ENCODE measurements around the gene PHF1.
A peak's percentile ranks its signal among the peaks of the same experiment; 100 is the strongest.

PHF1 gene

DNA sequence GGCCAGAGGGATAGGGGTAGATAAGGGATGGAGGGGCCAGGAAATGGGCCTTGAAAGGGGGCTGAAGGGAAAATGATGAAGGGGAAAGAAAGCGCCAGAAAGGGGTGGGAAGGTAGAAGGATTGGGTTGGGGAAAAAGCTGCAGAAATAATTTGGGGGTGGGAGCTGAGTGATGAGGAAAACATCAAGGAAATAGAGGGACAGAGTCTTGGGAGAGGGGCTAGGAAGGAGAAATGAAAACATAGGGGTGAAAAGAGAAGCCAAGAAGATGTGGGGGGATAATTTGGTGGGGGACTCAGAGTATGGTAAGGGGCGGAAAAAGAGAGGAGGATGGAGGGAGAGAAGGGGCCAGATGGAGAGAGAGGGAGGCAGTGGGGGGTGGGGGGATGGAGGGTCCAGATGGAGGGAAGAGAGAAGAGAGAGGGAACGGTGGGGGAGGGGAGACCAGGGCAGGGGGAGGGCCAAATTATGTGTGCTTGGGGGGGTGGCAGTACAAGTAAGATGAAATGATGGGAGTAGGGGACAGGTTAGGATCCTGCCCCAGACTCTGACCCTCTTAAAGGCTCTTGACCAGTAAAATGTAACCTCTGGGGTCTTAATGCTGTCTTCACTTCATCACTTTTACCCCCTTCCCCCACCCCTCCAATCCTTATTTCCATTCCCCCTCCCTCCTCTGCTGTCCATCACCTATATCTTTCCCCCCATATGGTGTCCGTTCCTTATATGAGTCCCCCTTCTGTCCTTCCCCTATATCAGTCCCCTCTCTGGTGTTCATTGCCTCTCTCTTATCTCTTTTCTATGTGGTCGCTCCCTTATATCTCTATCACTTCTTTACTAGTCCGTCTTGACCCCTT is 9.9 kb downstream of the PHF1 start:
- TF ChIP-seq, protein P1, sequence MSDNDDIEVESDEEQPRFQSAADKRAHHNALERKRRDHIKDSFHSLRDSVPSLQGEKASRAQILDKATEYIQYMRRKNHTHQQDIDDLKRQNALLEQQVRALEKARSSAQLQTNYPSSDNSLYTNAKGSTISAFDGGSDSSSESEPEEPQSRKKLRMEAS (IDR thresholded peaks at IDR 0.05; ENCODE audit: low read depth, low read length) = no peak
- TF ChIP-seq POLR2A (IDR thresholded peaks at IDR 0.05; ENCODE audit: extremely low read depth, insufficient read length) (no peak), MYC (IDR thresholded peaks at IDR 0.05; ENCODE audit: low read depth, low read length) (no peak)
- TF ChIP-seq, protein P2, sequence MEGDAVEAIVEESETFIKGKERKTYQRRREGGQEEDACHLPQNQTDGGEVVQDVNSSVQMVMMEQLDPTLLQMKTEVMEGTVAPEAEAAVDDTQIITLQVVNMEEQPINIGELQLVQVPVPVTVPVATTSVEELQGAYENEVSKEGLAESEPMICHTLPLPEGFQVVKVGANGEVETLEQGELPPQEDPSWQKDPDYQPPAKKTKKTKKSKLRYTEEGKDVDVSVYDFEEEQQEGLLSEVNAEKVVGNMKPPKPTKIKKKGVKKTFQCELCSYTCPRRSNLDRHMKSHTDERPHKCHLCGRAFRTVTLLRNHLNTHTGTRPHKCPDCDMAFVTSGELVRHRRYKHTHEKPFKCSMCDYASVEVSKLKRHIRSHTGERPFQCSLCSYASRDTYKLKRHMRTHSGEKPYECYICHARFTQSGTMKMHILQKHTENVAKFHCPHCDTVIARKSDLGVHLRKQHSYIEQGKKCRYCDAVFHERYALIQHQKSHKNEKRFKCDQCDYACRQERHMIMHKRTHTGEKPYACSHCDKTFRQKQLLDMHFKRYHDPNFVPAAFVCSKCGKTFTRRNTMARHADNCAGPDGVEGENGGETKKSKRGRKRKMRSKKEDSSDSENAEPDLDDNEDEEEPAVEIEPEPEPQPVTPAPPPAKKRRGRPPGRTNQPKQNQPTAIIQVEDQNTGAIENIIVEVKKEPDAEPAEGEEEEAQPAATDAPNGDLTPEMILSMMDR (IDR thresholded peaks at IDR 0.05; ENCODE audit: low read depth, low read length) = no peak
- H3K4me3 ChIP-seq (ENCODE audit: low read depth, low read length) = no peak overlapping the region
- DNase-seq (ENCODE audit: low read depth) = peak; percentile 31

DNA sequence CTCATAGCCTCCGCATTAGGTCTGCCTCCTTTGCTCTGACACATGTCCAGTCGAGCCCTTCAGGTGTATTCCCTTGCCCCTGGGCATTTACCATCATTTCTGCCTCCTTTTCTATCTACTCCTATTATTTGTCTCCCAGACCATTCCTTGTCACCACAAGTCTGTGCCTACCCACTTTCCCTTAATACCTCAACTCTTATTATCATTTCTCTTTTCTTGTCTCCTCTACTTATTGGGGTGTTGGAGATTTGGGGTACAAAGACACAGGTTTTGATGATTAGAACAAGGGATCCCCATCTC is 10.5 kb downstream of the PHF1 start:
- no peak for DNase-seq (ENCODE audit: low read depth)
- no peak overlapping the region for H3K4me3 ChIP-seq (ENCODE audit: low read depth, low read length)
- TF ChIP-seq, protein P2 (IDR thresholded peaks at IDR 0.05; ENCODE audit: low read depth, low read length) = no peak
- TF ChIP-seq MYC (IDR thresholded peaks at IDR 0.05; ENCODE audit: low read depth, low read length) (no peak), POLR2A (IDR thresholded peaks at IDR 0.05; ENCODE audit: extremely low read depth, insufficient read length) (no peak)
- TF ChIP-seq, protein P1 (IDR thresholded peaks at IDR 0.05; ENCODE audit: low read depth, low read length) = no peak

DNA sequence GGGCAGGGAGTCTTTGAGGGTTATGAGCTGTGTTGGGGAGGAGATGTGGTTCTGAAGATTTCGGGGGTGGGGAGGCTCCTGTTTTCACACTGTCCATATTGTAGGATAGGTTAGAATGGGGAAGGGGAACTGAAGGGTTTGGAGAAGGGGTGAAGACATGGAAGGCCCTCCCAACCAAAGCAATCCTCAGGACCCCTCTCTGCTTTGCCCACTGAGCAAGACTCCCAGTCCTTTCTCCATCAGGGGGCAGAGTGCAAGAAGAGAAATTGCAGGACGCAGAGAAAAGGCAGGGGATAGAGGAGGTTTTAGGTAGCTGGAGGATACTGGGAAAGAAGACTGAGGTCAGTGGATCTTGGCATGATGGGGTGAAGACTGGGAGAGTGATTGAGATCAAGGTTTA is 13.0 kb downstream of the PHF1 start:
- H3K4me3 ChIP-seq (ENCODE audit: low read depth, low read length) = no peak overlapping the region
- no peak for DNase-seq (ENCODE audit: low read depth)
- no peak for TF ChIP-seq MYC (IDR thresholded peaks at IDR 0.05; ENCODE audit: low read depth, low read length)
- TF ChIP-seq POLR2A (IDR thresholded peaks at IDR 0.05; ENCODE audit: extremely low read depth, insufficient read length) = no peak

DNA sequence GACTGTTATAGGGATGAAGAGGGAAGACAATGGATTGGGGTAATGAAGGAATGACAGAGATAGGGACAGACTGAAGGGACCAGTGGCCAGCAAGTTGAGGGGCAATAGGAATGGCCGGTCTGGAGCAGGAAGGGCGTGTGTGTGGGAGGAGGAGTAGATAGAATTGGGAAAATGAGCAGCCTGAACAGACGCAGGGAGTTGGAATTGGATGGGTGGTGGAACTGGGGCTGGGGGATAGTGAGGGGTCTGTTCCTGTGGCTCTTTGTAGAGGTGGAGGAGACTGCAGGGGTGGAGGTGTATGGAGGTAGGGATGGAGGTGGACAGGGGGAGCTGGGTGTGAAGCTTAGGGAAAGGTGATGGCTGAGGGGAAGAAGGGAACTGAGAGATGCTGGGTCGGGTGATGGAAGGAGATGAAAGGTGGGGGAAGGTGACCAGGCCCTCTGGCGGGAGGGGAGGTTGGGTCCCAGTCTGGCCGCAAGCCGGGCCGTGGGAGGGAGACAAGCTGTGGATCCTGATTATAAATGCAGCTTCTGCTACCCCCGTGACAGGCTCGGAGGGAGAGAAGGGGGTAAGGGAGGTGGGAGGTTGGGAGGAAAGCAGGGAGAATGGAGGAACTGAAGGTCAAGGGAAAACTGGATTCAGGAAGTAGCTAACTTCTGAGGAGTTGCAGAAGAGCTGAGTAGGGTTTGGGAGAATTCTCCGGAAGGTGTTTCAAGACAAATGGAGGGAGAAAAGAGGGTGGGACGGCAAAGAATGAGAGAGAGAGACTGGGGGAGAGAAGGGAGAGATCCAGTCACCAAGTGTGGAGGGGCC is 14.2 kb downstream of the PHF1 start:
- H3K4me3 ChIP-seq (ENCODE audit: low read depth, low read length) = peak overlapping the region; percentile 93
- TF ChIP-seq MYC (IDR thresholded peaks at IDR 0.05; ENCODE audit: low read depth, low read length) = no peak
- TF ChIP-seq POLR2A (IDR thresholded peaks at IDR 0.05; ENCODE audit: extremely low read depth, insufficient read length) = no peak
- TF ChIP-seq, protein P2 (IDR thresholded peaks at IDR 0.05; ENCODE audit: low read depth, low read length) = no peak
- TF ChIP-seq, protein P1 (IDR thresholded peaks at IDR 0.05; ENCODE audit: low read depth, low read length) = no peak
- no peak for DNase-seq (ENCODE audit: low read depth)

DNA sequence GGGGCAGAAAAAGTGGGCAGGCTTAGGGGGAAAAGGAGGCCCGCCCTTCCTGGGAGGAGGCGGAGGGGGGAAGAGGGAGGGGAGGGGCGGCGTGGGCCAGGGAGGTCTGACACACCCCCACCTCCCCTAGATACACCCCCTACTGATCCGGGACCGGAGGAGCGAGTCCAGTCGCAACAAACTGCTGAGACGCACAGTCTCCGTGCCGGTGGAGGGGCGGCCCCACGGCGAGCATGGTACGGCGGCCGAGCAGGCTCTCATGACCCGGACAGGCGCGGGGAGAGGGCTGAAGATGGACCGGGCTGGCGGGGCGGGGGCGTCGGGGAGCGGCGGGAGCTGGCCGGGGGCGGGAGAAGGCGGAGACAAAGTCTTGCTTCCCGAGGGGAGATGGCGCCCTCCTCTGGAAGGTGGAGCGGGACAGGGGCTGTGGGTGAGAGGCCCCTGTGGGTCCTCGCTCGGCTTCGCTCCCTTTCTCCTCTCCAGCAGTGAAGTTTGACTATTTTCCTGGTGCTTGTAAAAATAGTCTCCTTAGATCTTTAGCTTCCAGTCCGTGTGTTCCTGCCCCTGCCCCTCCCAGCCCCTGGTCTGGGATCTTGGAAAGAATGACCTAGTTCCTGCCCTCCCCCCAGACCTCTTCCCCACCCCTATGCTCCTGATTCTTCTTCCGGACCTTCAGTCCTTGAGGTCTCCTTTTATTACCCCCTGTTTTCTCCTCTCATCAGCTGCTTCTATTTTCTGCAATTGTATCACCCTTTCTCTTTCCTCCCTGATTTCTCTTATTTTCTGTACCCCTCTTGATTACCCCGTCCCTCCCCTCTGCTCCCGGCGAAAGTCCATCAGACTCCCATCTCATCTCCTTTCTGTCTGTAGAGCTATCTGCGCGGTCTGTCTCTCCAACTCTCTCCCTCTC is 15.1 kb downstream of the PHF1 start:
- TF ChIP-seq POLR2A (IDR thresholded peaks at IDR 0.05; ENCODE audit: extremely low read depth, insufficient read length) = no peak
- TF ChIP-seq, protein P2 (IDR thresholded peaks at IDR 0.05; ENCODE audit: low read depth, low read length) = peak; percentile 62
- peak; percentile 93 for TF ChIP-seq MYC (IDR thresholded peaks at IDR 0.05; ENCODE audit: low read depth, low read length)
- TF ChIP-seq, protein P1 (IDR thresholded peaks at IDR 0.05; ENCODE audit: low read depth, low read length) = peak; percentile 72
- peak; percentile 93 for DNase-seq (ENCODE audit: low read depth)
- peak overlapping the region; percentile 93 for H3K4me3 ChIP-seq (ENCODE audit: low read depth, low read length)

All from NB4 (cell line).